ENCODE results near the gene TYW1.
"Not testable (repeated sequence)": the region's sequence is repeated elsewhere in the genome, so short reads cannot be mapped to it uniquely, and the experiment has no call there.

- not testable (repeated sequence) for TF ChIP-seq TRIM28 (IDR thresholded peaks at IDR 0.05; ENCODE audit: borderline replicate concordance, low read length); ZFP37 (tag by site-specific recombination; IDR thresholded peaks at IDR 0.05); CTCF (tag by site-specific recombination; IDR thresholded peaks at IDR 0.05); HOXD13 (CRISPR knock-in tag; IDR thresholded peaks at IDR 0.05; ENCODE audit: borderline replicate concordance); REST (tag by site-specific recombination; IDR thresholded peaks at IDR 0.05); ZNF133 (tag by site-specific recombination; IDR thresholded peaks at IDR 0.05); KLF10 (tag by site-specific recombination; IDR thresholded peaks at IDR 0.05); ZNF658 (tag by site-specific recombination; IDR thresholded peaks at IDR 0.05); ZNF792 (tag by site-specific recombination; IDR thresholded peaks at IDR 0.05); ZNF132 (tag by site-specific recombination; IDR thresholded peaks at IDR 0.05; ENCODE audit: borderline replicate concordance); YY1 (tag by site-specific recombination; IDR thresholded peaks at IDR 0.05); ZNF558 (tag by site-specific recombination; IDR thresholded peaks at IDR 0.05)
Measured at GRCh38 chr7:67043559-67043930, 46.9 kb downstream of the TYW1 start.

Measured in HEK293 (cell line).